Body of pancreas (tissue), 4 donors: ENCODE measurements around the gene IGFBP6.

Experiments used
- POLR2A ChIP-seq, 3 donors: fragments of 450-650 bp; IDR thresholded peaks; one replicate each; pipeline ENCODE4 v1.6.1; 2016; ENCODE audit warnings: antibody characterized with exemption in 3 of 3, mild to moderate bottlenecking in 2 of 3
- TF ChIP-seq, protein P1 (sequence below), 7 experiments: fragments of 450-650 bp in 4 of 7; fragments of 200-600 bp in 3 of 7; sonication (generic) in 3 of 7; IDR thresholded peaks; one replicate each; pipeline ENCODE4 v1.5.1; 2016 to 2019; ENCODE audit warnings: antibody characterized with exemption in 7 of 7

DNA sequence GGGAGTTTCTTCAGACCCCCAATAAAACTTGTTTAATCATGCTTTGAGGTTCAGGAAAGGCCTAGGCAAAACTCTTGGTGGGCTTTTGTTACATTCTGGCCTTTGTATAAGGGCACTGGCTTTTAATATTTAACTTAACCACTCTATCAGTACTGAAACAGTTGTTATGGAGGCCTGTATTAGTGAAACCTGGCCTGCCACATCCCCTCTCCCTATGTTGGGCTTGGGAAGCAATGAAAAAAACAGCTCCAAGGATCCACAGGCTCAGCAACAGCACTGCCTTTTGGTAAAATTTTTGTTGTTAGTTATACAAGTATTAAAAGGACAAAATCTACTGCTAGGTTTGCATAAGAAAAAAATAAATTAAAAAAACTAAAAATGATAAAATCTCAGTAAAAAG, 16.5 kb downstream of the IGFBP6 start:
- TF ChIP-seq, protein P1, sequence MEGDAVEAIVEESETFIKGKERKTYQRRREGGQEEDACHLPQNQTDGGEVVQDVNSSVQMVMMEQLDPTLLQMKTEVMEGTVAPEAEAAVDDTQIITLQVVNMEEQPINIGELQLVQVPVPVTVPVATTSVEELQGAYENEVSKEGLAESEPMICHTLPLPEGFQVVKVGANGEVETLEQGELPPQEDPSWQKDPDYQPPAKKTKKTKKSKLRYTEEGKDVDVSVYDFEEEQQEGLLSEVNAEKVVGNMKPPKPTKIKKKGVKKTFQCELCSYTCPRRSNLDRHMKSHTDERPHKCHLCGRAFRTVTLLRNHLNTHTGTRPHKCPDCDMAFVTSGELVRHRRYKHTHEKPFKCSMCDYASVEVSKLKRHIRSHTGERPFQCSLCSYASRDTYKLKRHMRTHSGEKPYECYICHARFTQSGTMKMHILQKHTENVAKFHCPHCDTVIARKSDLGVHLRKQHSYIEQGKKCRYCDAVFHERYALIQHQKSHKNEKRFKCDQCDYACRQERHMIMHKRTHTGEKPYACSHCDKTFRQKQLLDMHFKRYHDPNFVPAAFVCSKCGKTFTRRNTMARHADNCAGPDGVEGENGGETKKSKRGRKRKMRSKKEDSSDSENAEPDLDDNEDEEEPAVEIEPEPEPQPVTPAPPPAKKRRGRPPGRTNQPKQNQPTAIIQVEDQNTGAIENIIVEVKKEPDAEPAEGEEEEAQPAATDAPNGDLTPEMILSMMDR (IDR thresholded peaks at IDR 0.05) = no peak
- no peak for TF ChIP-seq POLR2A (IDR thresholded peaks at IDR 0.05)
